Skin epidermis (tissue), 12 donors: Measurements from ENCODE around the gene ZNF780A.
"Not testable (repeated sequence)": the region's sequence is repeated elsewhere in the genome, so short reads cannot be mapped to it uniquely, and the experiment has no call there.

Source experiments
- H3K27ac ChIP-seq, 21 experiments: fragments of 200-600 bp; sonication (generic) in 11 of 21; one replicate each; pipeline ENCODE4 v1.5.0; 2020; ENCODE audit warnings: mild to moderate bottlenecking in 3 of 21, inconsistent platforms in 2 of 21, moderate library complexity in 2 of 21
- H3K4me3 ChIP-seq, 7 experiments: fragments of 200-600 bp; sonication (generic) in 2 of 7; one replicate each; pipeline ENCODE4 v1.5.0; 2020; ENCODE audit warnings: inconsistent platforms in 2 of 7, mild to moderate bottlenecking in 2 of 7, moderate library complexity in 1 of 7

Gene ZNF780A

GRCh38 chr19:40090241-40091204 lies at the start of gene ZNF780A:
TSS of gene ZNF780A (minus strand) at chr19:40090943. CDS start at chr19:40084753, 6,190 bp downstream.
- Histone ChIP-seq H3K27ac (peak within 1 kb of the TSS in 20 of 21 experiments; percentile 79 to 95 (median 90)), H3K4me3 (peak within 1 kb of the TSS; percentile 56 to 94 (median 82))

GRCh38 chr19:40139533-40140287 lies 49.0 kb upstream of the ZNF780A start:
- H3K4me3 ChIP-seq, result no peak overlapping the region
- no peak overlapping the region for H3K27ac ChIP-seq

DNA sequence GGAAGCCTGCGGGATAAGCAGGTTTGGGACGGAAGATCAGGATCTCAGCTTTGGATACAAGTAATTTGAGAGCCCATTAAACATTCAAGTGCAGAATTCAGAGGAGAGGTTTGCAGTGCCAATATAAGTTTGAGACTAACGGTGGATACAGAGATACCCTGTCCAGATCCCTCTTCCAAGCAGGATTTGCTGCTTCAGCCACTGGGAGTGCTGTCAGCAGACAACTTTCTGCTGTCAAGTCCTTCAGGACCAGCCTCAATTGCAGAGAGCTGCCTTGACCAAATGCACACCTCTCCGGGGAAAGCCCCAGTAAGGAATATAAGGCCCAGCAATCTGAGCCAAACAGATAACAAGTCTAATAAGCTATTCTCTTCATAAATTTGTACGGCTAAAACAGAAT lies 46.1 kb upstream of the ZNF780A start:
- Histone ChIP-seq H3K4me3 (no peak overlapping the region), H3K27ac (no peak overlapping the region)

DNA sequence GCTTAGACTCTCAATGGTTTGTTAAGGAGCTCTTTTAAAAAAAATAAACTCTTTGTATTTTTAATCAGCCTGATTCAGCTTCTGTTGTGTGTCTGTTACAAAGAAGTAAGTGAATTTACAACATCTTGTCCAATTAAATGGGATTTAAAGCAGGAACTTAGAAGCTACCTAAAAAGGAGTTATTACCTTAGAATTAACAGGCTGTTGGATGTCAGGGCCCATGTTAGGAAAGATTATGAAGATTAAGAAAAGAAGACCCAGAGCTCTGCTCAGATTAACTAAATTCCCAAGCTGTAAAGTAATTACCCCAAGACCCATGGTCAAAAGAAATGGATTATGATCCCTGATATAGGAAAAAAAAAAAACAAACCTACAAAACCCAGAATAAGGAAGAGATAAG lies 44.1 kb upstream of the ZNF780A start:
- H3K4me3 ChIP-seq, result no peak overlapping the region
- no peak overlapping the region for H3K27ac ChIP-seq

DNA sequence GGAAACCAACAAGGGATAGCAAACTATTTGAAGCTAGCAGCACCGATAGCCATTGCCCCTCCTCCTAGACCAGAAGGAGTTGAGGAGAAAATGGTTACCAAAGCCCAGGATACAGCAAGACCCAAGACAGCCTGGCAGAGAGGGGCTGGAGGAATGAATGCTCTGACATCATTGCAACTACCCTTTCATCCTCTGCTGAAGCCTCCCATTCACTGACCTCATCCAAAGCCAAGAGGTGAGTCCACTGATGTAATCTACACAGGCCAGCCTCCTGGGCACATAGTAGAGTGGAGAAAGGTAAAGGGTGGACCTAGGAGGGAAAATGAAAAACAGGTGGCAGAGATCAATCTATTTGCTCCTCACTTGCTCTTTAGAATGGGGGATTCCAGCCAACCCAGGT lies 42.7 kb upstream of the ZNF780A start:
- H3K4me3 ChIP-seq, result no peak overlapping the region
- H3K27ac ChIP-seq, result no peak overlapping the region

DNA sequence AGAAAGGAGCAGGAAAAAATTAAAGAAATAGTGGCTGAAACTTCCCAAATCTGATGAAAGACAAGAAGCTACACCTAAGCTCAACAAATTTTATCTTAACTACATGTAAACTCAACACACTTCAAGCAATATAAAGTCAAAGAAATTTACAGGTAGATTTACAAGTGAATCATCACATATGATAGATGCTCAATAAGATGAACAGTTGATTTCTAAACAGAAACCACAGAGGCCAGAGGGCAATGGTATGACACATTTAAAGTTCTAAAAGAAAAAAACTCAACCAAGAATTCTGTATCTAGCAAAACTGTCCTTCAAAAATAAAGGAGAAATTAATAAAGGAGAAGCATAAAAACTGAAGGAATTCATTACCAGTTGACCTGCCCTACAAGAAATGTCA lies 39.3 kb upstream of the ZNF780A start:
- H3K4me3 ChIP-seq, result no peak overlapping the region
- H3K27ac ChIP-seq, result no peak overlapping the region

- Histone ChIP-seq H3K27ac (no peak overlapping the region), H3K4me3 (no peak overlapping the region)
These were observed 38.7 kb upstream of the ZNF780A start for GRCh38 chr19:40129425-40129824.

DNA sequence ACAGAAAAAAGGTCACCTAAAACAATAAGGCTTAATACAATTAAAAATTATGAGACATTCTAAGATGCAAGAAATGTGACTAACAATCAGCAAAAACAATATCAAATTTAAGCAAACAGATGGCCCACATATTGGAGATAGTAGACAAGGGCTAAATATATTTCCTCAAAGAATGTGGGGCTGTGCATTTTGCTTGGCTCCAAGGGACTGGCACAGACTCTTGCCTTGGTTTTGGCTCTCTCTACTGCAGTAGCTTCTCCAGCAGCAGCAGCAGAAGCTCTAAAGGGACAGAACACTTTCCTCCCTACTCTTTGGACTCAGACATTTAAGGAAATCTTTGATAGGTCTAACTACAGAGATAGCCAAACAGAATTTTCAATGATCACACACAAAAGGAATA lies 38.2 kb upstream of the ZNF780A start:
- Histone ChIP-seq H3K4me3 (no peak overlapping the region), H3K27ac (no peak overlapping the region)

DNA sequence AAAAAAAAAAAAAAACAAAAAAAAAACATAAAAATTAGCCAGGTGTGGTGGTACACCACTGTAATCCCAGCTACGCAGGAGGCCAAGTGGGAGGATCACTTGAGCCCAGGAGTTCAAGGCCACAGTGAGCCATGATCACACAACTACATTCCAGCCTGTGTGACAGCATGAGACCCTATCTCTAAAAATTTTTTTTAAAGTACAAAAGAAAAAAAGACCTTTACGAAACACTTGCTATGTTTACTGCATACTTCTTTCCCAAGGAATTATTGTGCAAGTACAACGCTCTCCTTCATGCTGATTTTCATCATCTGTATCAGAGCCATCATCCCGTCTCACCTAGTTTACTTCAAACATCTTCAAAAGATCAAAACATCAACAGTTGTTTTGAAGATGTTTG lies 28.6 kb upstream of the ZNF780A start:
- H3K4me3 ChIP-seq, result no peak overlapping the region
- H3K27ac ChIP-seq, result no peak overlapping the region

GRCh38 chr19:40118638-40119037 lies 27.9 kb upstream of the ZNF780A start:
- H3K4me3 ChIP-seq, H3K27ac ChIP-seq: not testable (repeated sequence)

GRCh38 chr19:40116075-40116474 lies 25.3 kb upstream of the ZNF780A start:
- no peak overlapping the region for H3K27ac ChIP-seq
- H3K4me3 ChIP-seq, result no peak overlapping the region

- H3K27ac ChIP-seq, H3K4me3 ChIP-seq: not testable (repeated sequence)
These were observed 23.4 kb upstream of the ZNF780A start for GRCh38 chr19:40114119-40114518.

DNA sequence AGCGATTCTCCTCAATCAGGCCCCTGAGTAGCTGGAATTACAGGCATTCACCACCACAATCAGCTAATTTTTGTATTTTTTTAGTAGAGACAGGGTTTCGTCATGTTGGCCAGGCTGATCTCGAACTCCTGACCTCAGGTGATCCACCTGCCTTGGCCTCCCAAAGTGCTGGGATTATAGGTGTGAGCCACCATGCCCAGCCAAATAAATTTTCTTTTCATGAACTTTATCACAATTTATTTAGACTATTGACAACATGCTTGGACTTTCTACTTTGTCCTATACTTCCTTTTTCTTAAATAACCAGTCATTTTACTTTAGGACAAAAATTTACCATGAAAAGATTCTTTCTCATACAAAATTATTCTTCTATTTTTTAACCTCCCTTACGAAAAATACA lies 21.5 kb upstream of the ZNF780A start:
- not testable (repeated sequence) for H3K27ac ChIP-seq, H3K4me3 ChIP-seq

- H3K4me3 ChIP-seq, result no peak overlapping the region
- no peak overlapping the region for H3K27ac ChIP-seq
These were observed 19.8 kb upstream of the ZNF780A start for GRCh38 chr19:40110570-40110969.

- H3K27ac ChIP-seq, result no peak overlapping the region
- H3K4me3 ChIP-seq, result no peak overlapping the region
These were observed 14.0 kb upstream of the ZNF780A start for GRCh38 chr19:40104754-40105153.

DNA sequence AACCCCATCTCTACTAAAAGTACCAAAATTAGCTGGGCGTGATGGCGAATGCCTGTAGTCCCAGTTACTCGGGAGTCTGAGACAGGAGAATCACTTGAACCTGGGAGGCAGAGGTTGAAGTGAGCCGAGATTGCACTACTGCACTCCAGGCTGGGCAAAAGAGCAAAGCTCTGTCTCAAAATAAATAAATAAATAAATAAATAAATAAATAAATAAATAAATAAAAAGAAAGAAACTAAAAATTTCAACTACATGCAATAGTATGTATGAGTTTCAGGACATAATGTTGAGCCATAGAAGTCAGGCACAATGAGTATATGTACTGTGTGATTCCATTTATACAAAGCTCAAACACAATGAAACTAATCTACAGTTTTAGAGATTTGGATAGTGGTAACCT lies 12.9 kb upstream of the ZNF780A start:
- H3K27ac ChIP-seq, result no peak overlapping the region
- H3K4me3 ChIP-seq, result no peak overlapping the region

DNA sequence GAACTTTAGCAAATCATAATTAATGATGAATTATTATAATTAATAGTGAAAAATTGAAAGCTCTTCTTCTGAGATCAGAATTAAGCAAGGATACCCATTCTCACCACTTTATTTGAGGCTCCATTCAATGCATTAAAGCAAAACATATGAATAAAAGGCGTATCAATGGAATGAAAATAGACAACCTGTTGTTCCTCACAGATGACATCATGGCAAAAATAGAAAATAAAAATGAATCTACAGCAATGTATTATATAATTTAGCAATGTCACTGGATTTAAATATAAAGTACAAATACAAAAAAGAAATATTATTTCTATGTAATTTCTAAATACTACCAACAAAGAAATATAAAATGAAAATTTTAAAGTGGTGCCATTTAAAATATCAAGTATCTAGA lies 11.1 kb upstream of the ZNF780A start:
- no peak overlapping the region for H3K27ac ChIP-seq

DNA sequence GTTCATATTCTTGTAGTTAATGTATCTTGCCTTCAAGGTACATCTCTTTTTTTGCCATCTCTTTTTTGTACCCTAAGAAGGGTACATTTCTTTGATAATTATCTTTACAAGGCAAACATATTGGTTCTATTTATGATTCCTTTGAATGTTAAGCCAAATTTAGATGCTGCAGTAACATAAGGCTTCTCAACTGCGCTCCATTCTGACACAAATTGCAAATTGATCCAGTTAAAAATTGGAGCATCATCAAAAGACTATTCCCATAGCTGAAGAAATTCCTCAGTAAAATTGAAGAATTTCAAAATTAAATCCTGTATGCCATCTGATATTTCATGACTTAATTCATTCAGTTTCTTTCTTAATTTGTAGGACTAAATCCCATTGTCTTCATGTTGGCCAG lies 2.7 kb upstream of the ZNF780A start:
- Histone ChIP-seq H3K4me3 (no peak overlapping the region), H3K27ac (no peak overlapping the region)

More for the DNA sequence above, 11.1 kb upstream of the ZNF780A start:
- no peak overlapping the region for H3K4me3 ChIP-seq

GRCh38 chr19:40091205-40092129 lies 724 bp upstream of the ZNF780A start:
- Histone ChIP-seq H3K4me3 (peak overlapping the region; percentile 56 to 94 (median 82)), H3K27ac (peak overlapping the region in 20 of 21 experiments; percentile 79 to 95 (median 90))

- peak overlapping the region in 4 of 21 experiments; percentile 88 to 95 (median 90) for H3K27ac ChIP-seq
- H3K4me3 ChIP-seq, result peak overlapping the region in 6 of 7 experiments; percentile 56 to 94 (median 80)
These were observed 1.3 kb downstream of the ZNF780A start for GRCh38 chr19:40089462-40089861.
